CD8-positive, alpha-beta memory T cell (primary cell): ENCODE results near the gene CASQ2. TPM values are rescaled to one million over a fixed set of nuclear protein-coding genes. Genes with fewer than 3 reads are reported as not detected.

Source experiments
- CTCF ChIA-PET: fragments of 350-600 bp; sonication (Branson Sonifier 250); formaldehyde crosslinking; loops from one replicate; lab custom pipeline; 2021; ENCODE audit warnings: antibody characterized with exemption; lab: Charles Lee
- POLR2A ChIA-PET: fragments of 350-600 bp; sonication (Branson Sonifier 250); formaldehyde crosslinking; loops from one replicate; lab custom pipeline; 2021; ENCODE audit warnings: antibody characterized with exemption; lab: Charles Lee
- DNase-seq, 5 donors: peaks; one replicate each; pipeline versions ENCODE4 v3.0.0 to v3.0.0-alpha.2; 2020 to 2022; ENCODE audit warnings: mixed read lengths in 1 of 5
- H3K27ac ChIP-seq: one replicate; pipeline ENCODE4 v1.7.0; 2013; ENCODE audit warnings: low read depth, mild to moderate bottlenecking, low read length, moderate library complexity
- H3K27me3 ChIP-seq: 2 replicates; pipeline ENCODE4 v1.7.0; 2013; ENCODE audit warnings: low read length, mild to moderate bottlenecking; ENCODE audit not compliant: insufficient read depth, poor library complexity, severe bottlenecking
- H3K36me3 ChIP-seq: 2 replicates; pipeline ENCODE4 v1.7.0; 2013; ENCODE audit warnings: mild to moderate bottlenecking, low read length, moderate library complexity; ENCODE audit not compliant: insufficient read depth
- H3K4me1 ChIP-seq: 2 replicates; pipeline ENCODE4 v1.7.0; 2013; ENCODE audit warnings: mild to moderate bottlenecking, low read length, moderate library complexity; ENCODE audit not compliant: insufficient read depth
- H3K4me3 ChIP-seq: 2 replicates; pipeline ENCODE4 v1.7.0; 2013; ENCODE audit warnings: mild to moderate bottlenecking, low read length
- H3K9me3 ChIP-seq: 2 replicates; pipeline ENCODE4 v1.7.0; 2013; ENCODE audit warnings: mild to moderate bottlenecking, low read length
- H3K27ac Mint-ChIP-seq, 8 donors: one replicate each; pipeline ENCODE4 v1.8.0; 2020 to 2021; ENCODE audit warnings: mixed read lengths in 8 of 8, mild to moderate bottlenecking in 6 of 8, inconsistent platforms in 3 of 8, moderate library complexity in 3 of 8
- H3K27me3 Mint-ChIP-seq, 2 donors: one replicate each; pipeline ENCODE4 v1.8.0; 2020 to 2021; ENCODE audit warnings: mixed read lengths in 2 of 2, mild to moderate bottlenecking in 1 of 2, moderate library complexity in 1 of 2
- H3K36me3 Mint-ChIP-seq, 3 donors: one replicate each; pipeline ENCODE4 v1.8.0; 2020 to 2021; ENCODE audit warnings: mixed read lengths in 3 of 3, inconsistent platforms in 1 of 3, mild to moderate bottlenecking in 1 of 3
- H3K4me1 Mint-ChIP-seq, 3 donors: one replicate each; pipeline ENCODE4 v1.8.0; 2020 to 2021; ENCODE audit warnings: mixed read lengths in 3 of 3, inconsistent platforms in 1 of 3, mild to moderate bottlenecking in 1 of 3
- H3K4me3 Mint-ChIP-seq, 7 donors: one replicate each; pipeline ENCODE4 v1.8.0; 2020 to 2021; ENCODE audit warnings: mixed read lengths in 7 of 7, mild to moderate bottlenecking in 6 of 7, moderate library complexity in 4 of 7, inconsistent platforms in 2 of 7
- H3K9me3 Mint-ChIP-seq, 5 donors: one replicate each; pipeline ENCODE4 v1.8.0; 2020 to 2022; ENCODE audit warnings: mixed read lengths in 5 of 5, mild to moderate bottlenecking in 3 of 5, moderate library complexity in 2 of 5, inconsistent platforms in 1 of 5
- polyA plus RNA-seq: library from polyadenylated mRNA; unstranded; fragments of 300-500 nt; fragmentation: Illumina TruSeq; gene quantifications from one replicate; pipeline ENCODE4 v1.2.3, GENCODE V29; 2021
- total RNA-seq, 2 experiments: library from RNA; stranded (reverse); gene quantifications; one replicate each; pipeline ENCODE4 v1.2.3, GENCODE V29; 2021

The CASQ2 gene
- total and polyA plus RNA-seq, 3 experiments from 2014 or later, result not detected

DNA sequence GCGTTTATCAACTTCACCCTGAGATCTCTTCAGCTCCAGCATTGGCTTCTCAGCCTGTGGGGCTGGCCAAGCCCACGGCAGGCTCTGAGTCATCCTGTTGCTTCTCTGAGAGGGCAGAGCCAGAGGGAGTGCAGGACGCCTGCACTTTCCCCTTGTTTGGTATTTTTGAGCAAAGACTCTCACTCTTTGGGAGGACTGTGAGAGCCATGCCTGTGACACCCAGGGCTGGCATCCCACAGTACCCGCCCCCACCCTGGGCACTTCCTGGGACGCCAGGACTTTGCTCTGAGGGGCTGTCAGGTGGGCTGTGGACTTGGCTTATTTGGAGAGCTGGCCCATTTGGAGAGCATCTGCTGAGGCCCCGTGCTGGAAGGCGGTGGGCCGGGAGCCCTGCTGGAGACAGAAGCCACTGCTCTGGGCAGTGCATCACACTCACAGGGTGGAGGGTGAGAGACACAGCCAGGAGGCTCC is 89.3 kb downstream of the CASQ2 start:
- Histone ChIP-seq H3K9me3 (no peaks in the 10 kb centered on the region), H3K27me3 (no peaks in the 10 kb centered on the region), H3K36me3 (peaks cover 6% of the 10 kb centered on the region), H3K4me3 (no peak overlapping the region), H3K27ac (no peak overlapping the region), H3K4me1 (no peaks in the 10 kb centered on the region)
- Mint-ChIP-seq H3K27ac (no peak overlapping the region), H3K36me3 (peaks cover 0 to 4% (median 3%) of the 10 kb centered on the region in 3 donors), H3K4me1 (peaks cover 0 to 5% (median 3%) of the 10 kb centered on the region in 3 donors), H3K4me3 (no peak overlapping the region), H3K27me3 (no peaks in the 10 kb centered on the region), H3K9me3 (no peaks in the 10 kb centered on the region)
- CTCF ChIA-PET, result no interaction called here
- no peak for DNase-seq
- POLR2A ChIA-PET, result no interaction called here

DNA sequence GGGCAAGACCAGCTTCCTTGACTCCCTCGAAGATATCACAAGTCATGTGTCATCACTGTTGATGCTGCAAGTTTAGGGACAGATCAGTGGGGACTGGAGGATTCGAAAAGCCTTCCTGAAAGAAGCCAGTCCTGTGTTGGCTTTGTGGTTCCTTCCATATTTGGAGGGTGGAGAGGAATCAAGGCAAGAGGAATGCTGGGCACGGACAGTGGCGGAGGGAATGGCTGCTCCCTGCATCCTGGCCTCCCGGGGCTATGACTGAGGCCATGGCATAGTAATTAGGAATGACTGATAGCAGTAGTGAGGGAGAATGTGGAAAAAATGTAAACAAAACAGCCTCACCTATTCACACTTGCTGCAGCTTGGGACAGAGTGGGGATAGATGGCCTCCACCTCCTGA is 90.4 kb downstream of the CASQ2 start:
- no peaks in the 10 kb centered on the region for H3K9me3 Mint-ChIP-seq
- no peak overlapping the region for H3K4me3 ChIP-seq
- ChIA-PET CTCF (no interaction called here), POLR2A (no interaction called here)
- H3K27me3 ChIP-seq, result no peaks in the 10 kb centered on the region
- H3K27ac Mint-ChIP-seq, result peak overlapping the region in 1 of 8 donors; percentile 51
- H3K4me1 ChIP-seq, result no peaks in the 10 kb centered on the region
- no peak for DNase-seq
- H3K36me3 ChIP-seq, result peaks cover 6% of the 10 kb centered on the region
- peaks cover 0 to 5% (median 3%) of the 10 kb centered on the region in 3 donors for H3K4me1 Mint-ChIP-seq
- H3K9me3 ChIP-seq, result no peaks in the 10 kb centered on the region
- H3K36me3 Mint-ChIP-seq, result peaks cover 0 to 4% (median 0%) of the 10 kb centered on the region in 3 donors
- no peak overlapping the region for H3K27ac ChIP-seq
- H3K4me3 Mint-ChIP-seq, result no peak overlapping the region
- no peaks in the 10 kb centered on the region for H3K27me3 Mint-ChIP-seq

DNA sequence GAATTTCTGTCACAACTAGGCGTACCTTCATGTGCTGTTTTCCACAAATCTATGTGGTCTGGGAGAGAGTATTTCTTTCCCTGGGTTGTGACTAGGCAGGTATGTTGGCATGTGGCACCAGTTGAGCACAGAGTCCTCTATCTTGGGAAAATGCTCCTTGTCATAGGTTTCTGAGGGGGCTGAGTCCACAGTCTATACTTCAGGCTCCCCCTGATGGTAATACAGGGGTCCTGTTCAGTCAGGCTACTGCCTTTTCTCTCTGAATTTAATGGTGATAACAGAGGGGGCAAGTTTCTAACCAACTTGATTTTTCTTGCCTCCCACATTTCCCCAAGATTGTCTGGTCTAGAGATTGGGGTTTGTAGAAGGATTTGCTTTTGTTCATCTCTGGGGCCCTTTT is 90.9 kb downstream of the CASQ2 start:
- Histone ChIP-seq H3K27me3 (no peaks in the 10 kb centered on the region), H3K4me1 (no peaks in the 10 kb centered on the region), H3K9me3 (no peaks in the 10 kb centered on the region), H3K27ac (no peak overlapping the region), H3K36me3 (peaks cover 6% of the 10 kb centered on the region), H3K4me3 (no peak overlapping the region)
- H3K27ac Mint-ChIP-seq, result no peak overlapping the region
- no peak for DNase-seq
- H3K36me3 Mint-ChIP-seq, result peaks cover 0 to 4% (median 0%) of the 10 kb centered on the region in 3 donors
- no peak overlapping the region for H3K4me3 Mint-ChIP-seq
- H3K4me1 Mint-ChIP-seq, result peaks cover 0 to 5% (median 3%) of the 10 kb centered on the region in 3 donors
- no peaks in the 10 kb centered on the region for H3K27me3 Mint-ChIP-seq
- CTCF ChIA-PET, result no interaction called here
- POLR2A ChIA-PET, result no interaction called here
- no peaks in the 10 kb centered on the region for H3K9me3 Mint-ChIP-seq

- POLR2A ChIA-PET, result no interaction called here
Measured at GRCh38 chr1:115677182-115677555, 91.3 kb downstream of the CASQ2 start.

GRCh38 chr1:115676498-115677181 is 91.9 kb downstream of the CASQ2 start:
- CTCF ChIA-PET, result no interaction called here
- no peaks in the 10 kb centered on the region for H3K36me3 ChIP-seq
- peaks cover 0 to 5% (median 3%) of the 10 kb centered on the region in 3 donors for H3K4me1 Mint-ChIP-seq

More at GRCh38 chr1:115677182-115677555, 91.3 kb downstream of the CASQ2 start:
- Mint-ChIP-seq H3K27me3 (no peaks in the 10 kb centered on the region), H3K4me1 (peaks cover 0 to 5% (median 3%) of the 10 kb centered on the region in 3 donors), H3K36me3 (peaks cover 0 to 4% (median 0%) of the 10 kb centered on the region in 3 donors), H3K27ac (peak overlapping the region in 1 of 8 donors; percentile 16), H3K9me3 (no peaks in the 10 kb centered on the region), H3K4me3 (no peak overlapping the region)
- no peaks in the 10 kb centered on the region for H3K27me3 ChIP-seq
- H3K36me3 ChIP-seq, result peaks cover 4% of the 10 kb centered on the region
- H3K4me1 ChIP-seq, result no peaks in the 10 kb centered on the region
- H3K27ac ChIP-seq, result no peak overlapping the region
- H3K9me3 ChIP-seq, result no peaks in the 10 kb centered on the region
- H3K4me3 ChIP-seq, result no peak overlapping the region
- CTCF ChIA-PET, result no interaction called here
- DNase-seq, result no peak

DNA sequence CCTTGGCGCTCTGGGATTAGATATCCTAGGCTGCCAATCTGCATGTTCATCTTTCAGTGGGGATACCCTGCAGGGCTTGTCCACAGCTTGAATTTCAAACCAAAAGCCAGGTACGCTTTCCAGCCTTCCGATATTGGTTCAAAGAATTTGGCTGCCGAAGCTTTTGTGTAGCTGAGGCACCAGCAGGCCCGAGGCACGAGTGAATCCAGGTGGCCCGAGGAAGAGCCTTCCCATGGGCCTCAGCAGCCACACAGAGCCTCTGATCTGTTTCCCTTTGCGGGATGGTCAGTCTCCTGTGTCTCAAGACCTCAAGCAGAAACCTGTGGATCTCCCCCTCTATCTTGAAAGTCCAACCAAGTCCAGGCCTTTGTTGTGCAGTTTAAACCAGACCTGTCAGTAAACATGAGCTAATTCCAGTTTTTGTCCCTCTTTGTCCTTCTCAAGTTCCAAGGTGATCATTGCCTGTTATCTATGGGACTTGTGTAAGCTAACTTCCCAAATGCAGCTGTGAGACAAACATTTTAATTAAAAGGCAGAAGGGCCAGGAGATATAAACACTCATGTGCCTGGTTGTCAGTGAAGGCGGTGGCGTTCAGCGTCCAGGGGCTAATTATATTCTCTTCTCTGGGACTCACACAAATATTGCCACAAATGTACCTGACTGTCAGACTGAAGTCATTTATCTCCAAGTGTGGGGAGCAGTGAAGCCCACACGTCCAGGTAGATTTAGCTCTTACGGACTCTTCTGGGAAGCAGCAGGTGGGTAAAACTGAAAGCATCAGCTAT is 96.1 kb downstream of the CASQ2 start:
- ChIA-PET CTCF (interaction anchor here (1.3 kb wide), 1 partner anchor 12 kb away, joined by 4 read pairs; no protein-coding TSS in a partner anchor), POLR2A (no interaction called here)
- H3K36me3 Mint-ChIP-seq, result peaks cover 0 to 4% (median 0%) of the 10 kb centered on the region in 3 donors
- H3K4me3 Mint-ChIP-seq, result no peak overlapping the region
- no peaks in the 10 kb centered on the region for H3K4me1 ChIP-seq
- H3K9me3 ChIP-seq, result no peaks in the 10 kb centered on the region
- peaks cover 0 to 11% (median 3%) of the 10 kb centered on the region in 3 donors for H3K4me1 Mint-ChIP-seq
- no peaks in the 10 kb centered on the region for H3K27me3 ChIP-seq
- no peaks in the 10 kb centered on the region for H3K9me3 Mint-ChIP-seq
- no peak overlapping the region for H3K27ac ChIP-seq
- no peaks in the 10 kb centered on the region for H3K36me3 ChIP-seq
- H3K27me3 Mint-ChIP-seq, result no peaks in the 10 kb centered on the region
- no peak for DNase-seq
- H3K4me3 ChIP-seq, result no peak overlapping the region
- H3K27ac Mint-ChIP-seq, result peak overlapping the region in 1 of 8 donors; percentile 85

More at GRCh38 chr1:115676498-115677181, 91.9 kb downstream of the CASQ2 start:
- Histone ChIP-seq H3K4me3 (no peak overlapping the region), H3K27ac (no peak overlapping the region), H3K4me1 (no peaks in the 10 kb centered on the region), H3K9me3 (no peaks in the 10 kb centered on the region), H3K27me3 (no peaks in the 10 kb centered on the region)
- POLR2A ChIA-PET, result no interaction called here
- Mint-ChIP-seq H3K4me3 (no peak overlapping the region), H3K27ac (peak overlapping the region in 1 of 8 donors; percentile 62), H3K27me3 (no peaks in the 10 kb centered on the region), H3K9me3 (no peaks in the 10 kb centered on the region), H3K36me3 (peaks cover 0 to 4% (median 0%) of the 10 kb centered on the region in 3 donors)
- DNase-seq, result no peak

GRCh38 chr1:115671176-115671934 is 97.2 kb downstream of the CASQ2 start:
- Histone ChIP-seq H3K4me3 (no peak overlapping the region), H3K27ac (no peak overlapping the region), H3K4me1 (no peaks in the 10 kb centered on the region), H3K9me3 (no peaks in the 10 kb centered on the region), H3K27me3 (no peaks in the 10 kb centered on the region), H3K36me3 (no peaks in the 10 kb centered on the region)
- ChIA-PET POLR2A (no interaction called here), CTCF (interaction anchor here (1.3 kb wide), 1 partner anchor 11 kb away, joined by 4 read pairs; no protein-coding TSS in a partner anchor)
- no peak for DNase-seq
- peaks cover 0 to 3% of the 10 kb centered on the region in 2 donors for H3K27me3 Mint-ChIP-seq
- H3K27ac Mint-ChIP-seq, result peak overlapping the region in 1 of 8 donors; percentile 33
- no peak overlapping the region for H3K4me3 Mint-ChIP-seq
- H3K4me1 Mint-ChIP-seq, result peaks cover 0 to 6% (median 0%) of the 10 kb centered on the region in 3 donors
- peaks cover 0 to 6% (median 0%) of the 10 kb centered on the region in 3 donors for H3K36me3 Mint-ChIP-seq
- no peaks in the 10 kb centered on the region for H3K9me3 Mint-ChIP-seq
